Sigmoid colon (tissue), 4 donors: ENCODE results near the gene HRAS.

Experiments
- POLR2AphosphoS5 ChIP-seq, 4 donors: sonication (generic); formaldehyde crosslinking; IDR thresholded peaks; one replicate each; pipeline ENCODE4 v1.6.1; 2017; ENCODE audit warnings: antibody characterized with exemption in 4 of 4
- TF ChIP-seq, protein P1 (sequence below), 4 experiments: fragments of 450-650 bp in 3 of 4; fragments of 200-600 bp in 1 of 4; IDR thresholded peaks; one replicate each; pipeline ENCODE4 v1.5.1; 2016 to 2019; ENCODE audit warnings: antibody characterized with exemption in 4 of 4, mild to moderate bottlenecking in 3 of 4, moderate library complexity in 2 of 4

DNA sequence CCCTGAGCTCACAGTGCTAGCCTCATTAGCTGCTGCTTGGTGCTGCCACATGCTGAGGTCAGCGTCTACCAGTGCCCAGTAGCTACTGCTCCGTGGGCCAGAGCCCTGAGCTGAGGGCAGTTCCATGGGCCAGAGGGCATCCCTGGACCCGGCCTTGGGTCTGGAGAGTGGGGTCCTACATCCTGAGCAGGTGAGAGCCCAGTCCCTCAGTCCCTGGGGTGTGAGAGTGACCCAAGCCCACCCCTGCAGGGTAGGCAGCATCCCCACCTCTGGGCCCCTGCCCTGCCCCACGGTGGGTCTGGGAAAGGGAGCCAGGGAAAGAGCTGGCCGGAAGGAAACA, 15.3 kb upstream of the HRAS start:
- TF ChIP-seq, protein P1, sequence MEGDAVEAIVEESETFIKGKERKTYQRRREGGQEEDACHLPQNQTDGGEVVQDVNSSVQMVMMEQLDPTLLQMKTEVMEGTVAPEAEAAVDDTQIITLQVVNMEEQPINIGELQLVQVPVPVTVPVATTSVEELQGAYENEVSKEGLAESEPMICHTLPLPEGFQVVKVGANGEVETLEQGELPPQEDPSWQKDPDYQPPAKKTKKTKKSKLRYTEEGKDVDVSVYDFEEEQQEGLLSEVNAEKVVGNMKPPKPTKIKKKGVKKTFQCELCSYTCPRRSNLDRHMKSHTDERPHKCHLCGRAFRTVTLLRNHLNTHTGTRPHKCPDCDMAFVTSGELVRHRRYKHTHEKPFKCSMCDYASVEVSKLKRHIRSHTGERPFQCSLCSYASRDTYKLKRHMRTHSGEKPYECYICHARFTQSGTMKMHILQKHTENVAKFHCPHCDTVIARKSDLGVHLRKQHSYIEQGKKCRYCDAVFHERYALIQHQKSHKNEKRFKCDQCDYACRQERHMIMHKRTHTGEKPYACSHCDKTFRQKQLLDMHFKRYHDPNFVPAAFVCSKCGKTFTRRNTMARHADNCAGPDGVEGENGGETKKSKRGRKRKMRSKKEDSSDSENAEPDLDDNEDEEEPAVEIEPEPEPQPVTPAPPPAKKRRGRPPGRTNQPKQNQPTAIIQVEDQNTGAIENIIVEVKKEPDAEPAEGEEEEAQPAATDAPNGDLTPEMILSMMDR (IDR thresholded peaks at IDR 0.05) = no peak
- no peak for TF ChIP-seq POLR2AphosphoS5 (IDR thresholded peaks at IDR 0.05)
